ENCODE measurements around the gene SSH2.
"Not testable (repeated sequence)": the region's sequence is repeated elsewhere in the genome, so short reads cannot be mapped to it uniquely, and the experiment has no call there.

SSH2 gene

GRCh38 chr17:29930409-29931010 is 482 bp upstream of the SSH2 start:
- no peak for DNase-seq

DNA sequence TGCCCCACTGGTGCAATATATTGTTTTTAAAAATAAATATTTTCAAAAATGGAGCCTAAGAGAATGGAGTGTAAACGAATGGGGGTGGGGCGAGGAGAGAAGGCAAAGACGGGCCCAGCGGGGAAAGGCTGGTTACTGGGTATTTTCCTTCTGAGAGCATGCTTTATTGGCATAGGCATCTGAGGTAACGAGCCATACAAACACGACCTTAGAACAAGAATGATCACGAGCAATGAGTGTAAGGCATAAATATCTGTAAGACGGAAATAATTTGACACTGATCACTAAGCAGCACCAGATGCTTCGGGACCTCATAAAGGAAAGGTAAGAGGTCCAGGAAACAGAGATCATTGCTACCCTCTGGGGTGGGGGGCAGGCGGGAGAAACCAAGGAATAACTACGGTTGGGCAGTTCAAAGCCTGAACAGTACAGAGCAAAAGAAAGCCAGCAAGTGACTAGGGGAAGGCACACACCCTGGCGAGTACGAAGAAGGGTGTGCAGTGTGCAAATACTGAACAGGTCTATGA is 959 bp downstream of the SSH2 start:
- DNase-seq: peak; percentile 40

DNA sequence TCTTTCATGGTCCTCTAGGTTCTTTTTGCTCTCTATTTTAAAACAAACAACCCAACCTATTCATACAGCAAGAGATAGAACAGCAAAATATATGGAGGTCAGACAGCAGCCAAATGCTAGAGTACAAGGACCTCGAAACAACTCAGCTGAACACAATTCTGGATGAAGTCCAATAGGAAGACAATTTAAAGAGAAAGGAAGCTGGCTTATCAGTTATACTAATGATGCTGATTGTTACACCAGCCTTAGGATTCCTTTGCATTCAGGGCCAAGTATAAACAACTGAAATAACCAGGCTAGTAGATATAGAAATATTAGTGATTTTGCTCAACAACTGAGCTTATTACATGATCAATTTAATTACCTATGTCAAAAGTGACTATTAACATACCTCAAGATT is 2.5 kb downstream of the SSH2 start:
- DNase-seq: no peak

- DNase-seq: no peak
Observed at GRCh38 chr17:29924786-29925185, 5.2 kb downstream of the SSH2 start.

DNA sequence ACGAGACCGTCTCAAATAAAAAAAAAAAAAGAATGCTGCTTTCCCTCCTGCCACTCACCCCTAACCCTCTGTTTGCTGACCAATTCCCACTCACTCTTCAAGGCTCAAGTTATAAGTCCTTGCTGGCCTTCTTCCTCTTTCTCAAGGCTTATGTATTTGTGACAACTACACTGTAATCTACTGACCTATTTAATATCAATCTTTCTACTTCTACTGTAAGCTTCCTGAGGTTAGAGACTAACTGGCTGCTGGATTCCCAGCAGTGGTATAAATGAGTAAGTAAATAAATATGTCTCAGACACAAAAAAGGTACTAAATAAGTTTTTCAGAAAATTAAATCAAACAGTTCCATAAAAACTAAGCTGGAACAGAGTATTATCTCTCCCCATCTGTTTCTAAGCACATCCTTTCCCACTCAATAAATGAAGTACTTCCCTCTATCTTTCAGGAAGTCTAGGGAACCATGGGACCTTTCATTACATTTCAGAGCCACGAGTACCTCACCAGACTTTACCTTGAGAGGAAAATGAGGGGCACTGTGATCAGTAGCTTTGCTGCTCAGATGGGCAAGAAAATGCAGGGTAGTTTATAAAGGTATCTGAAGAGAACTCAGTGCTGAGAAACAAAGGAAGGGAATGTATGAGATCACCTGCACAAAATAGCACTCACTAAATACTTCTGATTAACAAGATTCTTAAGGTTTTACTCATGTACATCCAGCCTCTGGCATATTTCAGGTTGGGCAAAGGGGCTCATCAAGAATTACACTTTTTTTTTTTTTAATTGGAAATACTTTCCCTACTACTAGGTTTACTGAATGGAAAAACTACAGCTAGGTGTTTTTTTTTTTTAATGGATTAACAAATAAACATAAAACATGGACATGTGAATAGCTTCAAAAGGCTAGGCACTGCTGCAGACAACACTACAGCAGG is 10.8 kb downstream of the SSH2 start:
- DNase-seq: no peak

- DNase-seq: no peak
Observed at GRCh38 chr17:29918016-29918415, 12.0 kb downstream of the SSH2 start.

- DNase-seq: no peak
Observed at GRCh38 chr17:29914819-29915537, 15.1 kb downstream of the SSH2 start.

DNA sequence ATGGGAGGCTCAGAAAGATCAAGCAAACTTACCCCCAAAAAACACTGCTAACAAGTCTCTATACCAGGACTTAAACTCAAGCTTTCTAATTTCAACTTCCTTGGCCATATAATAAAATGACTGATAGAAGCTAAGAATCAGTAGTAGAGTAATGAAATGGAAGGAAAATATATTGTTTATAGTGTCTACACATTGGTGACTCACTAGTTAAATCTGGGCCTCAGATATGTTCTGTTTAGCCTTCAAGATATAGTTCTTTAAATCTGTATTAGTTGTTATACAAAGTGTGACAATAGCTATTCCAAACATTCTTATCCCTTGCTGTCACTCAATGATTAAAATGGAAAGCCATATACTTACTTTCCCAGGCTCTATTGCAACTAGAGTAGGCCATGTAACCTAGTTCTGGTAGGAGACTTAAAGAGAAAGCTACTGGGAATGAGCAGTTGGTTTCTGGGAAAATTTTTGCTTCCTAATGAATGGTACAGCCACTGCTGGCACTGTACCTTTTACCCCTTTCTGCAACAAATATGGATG is 18.3 kb downstream of the SSH2 start:
- DNase-seq: no peak

GRCh38 chr17:29909236-29910003 is 20.6 kb downstream of the SSH2 start:
- no peak for DNase-seq

GRCh38 chr17:29906969-29907368 is 23.1 kb downstream of the SSH2 start:
- DNase-seq: no peak

DNA sequence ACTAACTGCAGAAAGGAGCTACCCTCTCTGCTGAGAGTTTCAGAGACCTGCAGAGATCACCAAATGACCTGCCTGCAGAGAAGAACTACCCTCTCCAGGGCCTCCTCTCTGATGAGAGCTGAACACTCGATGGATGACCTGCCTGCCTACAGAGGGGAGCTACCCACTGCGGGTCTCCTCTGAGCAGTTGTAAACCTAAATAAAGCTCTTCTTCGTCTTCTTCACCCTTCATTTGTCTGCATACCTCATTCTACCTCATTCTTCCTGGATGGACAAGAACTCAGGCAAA is 24.2 kb downstream of the SSH2 start:
- DNase-seq: no peak

- DNase-seq: no peak
Observed at GRCh38 chr17:29905086-29905878, 24.7 kb downstream of the SSH2 start.

DNA sequence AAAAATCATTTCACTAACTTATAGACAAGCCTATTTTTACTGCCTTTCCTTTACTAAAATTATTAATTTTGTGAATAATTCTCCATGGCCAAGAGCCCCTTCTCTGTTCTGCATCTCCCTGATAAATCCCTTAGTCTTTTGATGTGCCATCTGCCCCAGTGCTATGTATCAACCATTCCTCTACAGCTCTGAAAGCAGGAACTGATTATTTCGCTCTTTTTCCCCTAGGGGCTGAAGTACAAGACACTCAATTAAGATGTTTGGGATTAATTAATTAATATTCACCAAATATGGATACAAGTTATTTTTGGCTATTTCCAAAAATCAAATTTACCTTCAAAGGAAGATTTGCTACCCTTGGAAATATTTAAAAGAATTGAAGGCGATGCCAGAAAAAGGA is 26.6 kb downstream of the SSH2 start:
- DNase-seq: no peak

- not testable (repeated sequence) for DNase-seq
Observed at GRCh38 chr17:29897136-29897535, 32.9 kb downstream of the SSH2 start.

GRCh38 chr17:29892201-29892600 is 37.8 kb downstream of the SSH2 start:
- DNase-seq: no peak

DNA sequence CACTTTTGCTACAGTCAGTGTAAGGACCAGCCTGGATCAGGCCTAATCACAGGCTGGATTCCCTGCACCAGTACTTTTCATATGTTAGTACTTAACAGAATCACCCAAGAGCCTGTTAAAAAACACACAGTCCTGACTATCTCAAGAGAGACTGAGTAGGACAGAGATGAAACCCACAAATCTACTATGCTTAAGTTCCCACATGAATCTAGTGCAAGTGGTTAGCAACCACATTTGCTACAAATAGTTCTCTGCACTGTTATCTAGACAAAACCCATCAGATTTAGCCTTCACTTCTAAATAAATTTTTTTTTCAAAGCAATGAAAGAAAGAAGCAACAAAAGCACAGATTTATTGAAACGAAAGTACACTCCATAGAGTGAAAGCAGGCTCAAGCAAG is 38.9 kb downstream of the SSH2 start:
- no peak for DNase-seq

DNA sequence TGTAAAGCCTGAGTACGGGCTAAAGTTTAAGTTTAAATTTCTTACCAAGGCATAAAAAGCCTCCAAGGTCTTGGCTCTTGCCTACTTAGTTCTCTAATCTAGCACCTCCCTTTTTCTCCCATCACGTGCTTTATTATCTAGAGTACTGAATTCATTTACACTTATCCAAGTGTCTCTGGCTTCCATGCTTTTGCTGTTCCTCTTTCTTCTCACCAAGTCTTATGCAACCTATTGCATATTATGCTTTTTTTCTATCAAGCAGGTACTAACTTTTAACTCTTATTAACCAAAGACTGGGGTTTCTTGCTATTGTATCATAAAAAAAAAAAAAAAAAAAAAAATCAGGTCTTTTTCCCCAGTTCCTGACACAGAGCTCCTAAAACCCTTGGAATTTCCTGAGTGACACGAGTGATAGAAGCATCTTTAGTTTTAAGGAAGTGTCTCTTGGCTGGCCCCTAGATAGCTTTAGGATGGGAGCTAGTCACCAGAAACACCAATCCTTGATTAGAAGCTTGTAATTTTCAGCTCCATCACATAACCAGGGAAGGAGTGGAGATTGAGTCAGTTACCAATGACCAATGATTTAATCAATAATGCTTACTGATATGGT is 44.9 kb downstream of the SSH2 start:
- no peak for DNase-seq

GRCh38 chr17:29883497-29883896 is 46.5 kb downstream of the SSH2 start:
- no peak for DNase-seq

GRCh38 chr17:29881256-29881655 is 48.8 kb downstream of the SSH2 start:
- no peak for DNase-seq

- DNase-seq: no peak
Observed at GRCh38 chr17:29880031-29880430, 50.0 kb downstream of the SSH2 start.

DNA sequence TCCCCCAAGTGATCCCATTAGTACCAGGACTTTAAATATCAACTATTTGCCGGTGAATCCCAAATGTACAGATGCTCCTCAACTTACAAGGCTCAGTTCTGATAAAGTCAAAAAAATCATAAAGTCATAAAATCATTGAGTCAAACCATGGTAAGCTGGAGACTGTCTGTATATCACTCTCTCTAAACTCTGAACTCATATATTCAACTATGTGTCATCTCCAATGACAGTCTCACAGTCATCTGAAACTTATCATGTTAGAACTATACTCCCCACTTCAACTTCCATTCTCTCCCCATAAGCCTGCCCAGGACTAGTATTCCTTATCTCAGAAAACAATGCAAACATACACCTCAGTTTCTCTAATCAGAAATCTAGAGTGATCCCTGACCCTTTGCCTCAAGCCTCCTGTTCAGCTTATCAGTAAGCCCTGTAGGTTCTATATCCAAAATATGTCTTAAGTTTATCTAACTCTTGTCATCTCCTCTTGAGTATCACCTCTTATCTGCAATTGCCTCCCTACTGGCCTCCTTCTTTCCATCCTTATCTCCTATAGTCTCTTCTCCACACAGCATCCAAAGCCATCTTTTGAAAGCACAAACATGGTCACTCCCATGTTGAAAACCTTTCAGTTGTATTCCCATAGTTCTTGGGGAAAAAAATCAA is 55.0 kb downstream of the SSH2 start:
- DNase-seq: no peak

All from NCI-H2171 (cell line).